Astrocyte (in vitro differentiated cells and primary cell): ENCODE measurements around the gene NRF1. TPM values are rescaled to one million over a fixed set of nuclear protein-coding genes. Genes with fewer than 3 reads are reported as not detected.

ENCODE experiments used
- DNase-seq: peaks from one replicate; pipeline ENCODE4 v3.0.0-alpha.2; 2010; ENCODE audit warnings: low read depth
- FAIRE-seq: peaks from 2 replicates; lab custom pipeline; 2011; peaks lifted over from hg19 to GRCh38; lab: Jason Lieb, UNC
- H2AFZ ChIP-seq: 2 replicates; pipeline ENCODE4 v1.6.0; 2012; ENCODE audit warnings: low read depth, low read length, inconsistent platforms
- H3K27ac ChIP-seq: 2 replicates; pipeline ENCODE4 v1.5.1; 2011; ENCODE audit warnings: low read depth, low read length, inconsistent platforms
- H3K27me3 ChIP-seq: 2 replicates; pipeline ENCODE4 v1.6.0; 2011; ENCODE audit warnings: low read length, inconsistent platforms; ENCODE audit not compliant: insufficient read depth
- H3K36me3 ChIP-seq: 2 replicates; pipeline ENCODE4 v1.5.1; 2011; ENCODE audit warnings: low read length, inconsistent platforms; ENCODE audit not compliant: insufficient read depth
- H3K4me1 ChIP-seq: 2 replicates; pipeline ENCODE4 v1.5.1; 2011; ENCODE audit warnings: low read length, inconsistent platforms; ENCODE audit not compliant: insufficient read depth
- H3K4me2 ChIP-seq: 2 replicates; pipeline ENCODE4 v1.6.0; 2012; ENCODE audit warnings: low read length, inconsistent platforms
- H3K4me3 ChIP-seq: 2 replicates; pipeline ENCODE4 v1.5.1; 2011; ENCODE audit warnings: low read depth, mild to moderate bottlenecking, low read length, inconsistent platforms; ENCODE audit not compliant: insufficient read depth
- H3K79me2 ChIP-seq: 2 replicates; pipeline ENCODE4 v1.6.0; 2012; ENCODE audit warnings: mild to moderate bottlenecking, low read length, inconsistent platforms; ENCODE audit not compliant: insufficient read depth
- H3K9ac ChIP-seq: 2 replicates; pipeline ENCODE4 v1.6.0; 2012; ENCODE audit warnings: mild to moderate bottlenecking, low read length, inconsistent platforms
- H3K9me3 ChIP-seq: 2 replicates; pipeline ENCODE4 v1.5.1; 2012; ENCODE audit warnings: low read depth, mild to moderate bottlenecking, low read length, inconsistent platforms; ENCODE audit not compliant: insufficient read depth
- H4K20me1 ChIP-seq: 2 replicates; pipeline ENCODE4 v1.6.0; 2012; ENCODE audit warnings: low read length, inconsistent platforms; ENCODE audit not compliant: insufficient read depth
- H3K27ac Mint-ChIP-seq: one replicate; pipeline ENCODE4 v1.8.0; 2021; ENCODE audit warnings: mild to moderate bottlenecking, mixed read lengths; ENCODE audit not compliant: unreplicated experiment
- H3K27me3 Mint-ChIP-seq: one replicate; pipeline ENCODE4 v1.8.0; 2021; ENCODE audit warnings: low read depth, mixed read lengths; ENCODE audit not compliant: unreplicated experiment
- H3K36me3 Mint-ChIP-seq: one replicate; pipeline ENCODE4 v1.8.0; 2021; ENCODE audit warnings: low read depth, mixed read lengths; ENCODE audit not compliant: unreplicated experiment
- H3K4me1 Mint-ChIP-seq: one replicate; pipeline ENCODE4 v1.8.0; 2021; ENCODE audit warnings: low read depth, mixed read lengths; ENCODE audit not compliant: unreplicated experiment
- H3K4me3 Mint-ChIP-seq: one replicate; pipeline ENCODE4 v1.8.0; 2021; ENCODE audit warnings: mild to moderate bottlenecking, moderate library complexity, mixed read lengths; ENCODE audit not compliant: unreplicated experiment
- H3K9me3 Mint-ChIP-seq: one replicate; pipeline ENCODE4 v1.8.0; 2021; ENCODE audit warnings: mild to moderate bottlenecking, mixed read lengths; ENCODE audit not compliant: unreplicated experiment
- CTCF ChIP-seq: IDR thresholded peaks from 2 replicates; pipeline ENCODE4 v1.5.1; 2011; ENCODE audit warnings: low read depth, mild to moderate bottlenecking, inconsistent platforms, low read length, moderate library complexity; ENCODE audit not compliant: insufficient read depth
- EZH2 ChIP-seq: IDR thresholded peaks from 2 replicates; pipeline ENCODE4 v1.6.1; 2012; ENCODE audit warnings: mild to moderate bottlenecking, low read length, inconsistent platforms; ENCODE audit not compliant: insufficient read depth
- total RNA-seq: library from RNA; stranded (reverse); gene quantifications from 2 replicates; pipeline ENCODE4 v1.2.1, GENCODE V29; 2021

The NRF1 gene
- total RNA-seq, 1 donor from 2014 or later, result 12.7 TPM

- H4K20me1 ChIP-seq, result no peaks in the 10 kb centered on the region
- H3K9me3 ChIP-seq, result no peaks in the 10 kb centered on the region
- H3K4me2 ChIP-seq, result no peak overlapping the region
- no peaks in the 10 kb centered on the region for H3K9me3 Mint-ChIP-seq
- no peak overlapping the region for H3K27ac Mint-ChIP-seq
- no peaks in the 10 kb centered on the region for H3K4me1 ChIP-seq
- TF ChIP-seq EZH2 (no peak), CTCF (no peak)
- FAIRE-seq (no peak), DNase-seq (no peak)
- H3K36me3 Mint-ChIP-seq, result peaks cover under 1% of the 10 kb centered on the region
- no peak overlapping the region for H3K9ac ChIP-seq
- no peak overlapping the region for H3K4me3 ChIP-seq
- no peak overlapping the region for H3K27ac ChIP-seq
- no peak overlapping the region for H2AFZ ChIP-seq
- H3K4me1 Mint-ChIP-seq, result no peaks in the 10 kb centered on the region
- peaks cover 41% of the 10 kb centered on the region for H3K27me3 Mint-ChIP-seq
- H3K79me2 ChIP-seq, result no peaks in the 10 kb centered on the region
- H3K36me3 ChIP-seq, result no peaks in the 10 kb centered on the region
- H3K27me3 ChIP-seq, result no peaks in the 10 kb centered on the region
- no peak overlapping the region for H3K4me3 Mint-ChIP-seq
Measured at GRCh38 chr7:129796186-129796775, 184.8 kb downstream of the NRF1 start.

GRCh38 chr7:129797214-129797789 is 185.8 kb downstream of the NRF1 start:
- no peak for TF ChIP-seq EZH2
- no peak for TF ChIP-seq CTCF
- DNase-seq (no peak), FAIRE-seq (no peak)
- no peak overlapping the region for H3K27ac ChIP-seq
- H3K4me1 ChIP-seq, result no peaks in the 10 kb centered on the region
- H2AFZ ChIP-seq, result no peak overlapping the region
- no peaks in the 10 kb centered on the region for H3K4me1 Mint-ChIP-seq
- peaks cover under 1% of the 10 kb centered on the region for H4K20me1 ChIP-seq
- no peaks in the 10 kb centered on the region for H3K9me3 ChIP-seq
- no peak overlapping the region for H3K4me3 Mint-ChIP-seq
- no peaks in the 10 kb centered on the region for H3K79me2 ChIP-seq
- no peak overlapping the region for H3K4me2 ChIP-seq
- no peaks in the 10 kb centered on the region for H3K36me3 Mint-ChIP-seq
- H3K27me3 Mint-ChIP-seq, result peaks cover 45% of the 10 kb centered on the region
- H3K9ac ChIP-seq, result no peak overlapping the region
- no peak overlapping the region for H3K4me3 ChIP-seq
- H3K27me3 ChIP-seq, result no peaks in the 10 kb centered on the region
- no peak overlapping the region for H3K27ac Mint-ChIP-seq
- H3K9me3 Mint-ChIP-seq, result no peaks in the 10 kb centered on the region
- no peaks in the 10 kb centered on the region for H3K36me3 ChIP-seq

GRCh38 chr7:129798616-129799349 is 187.3 kb downstream of the NRF1 start:
- H3K27ac Mint-ChIP-seq, result no peak overlapping the region
- no peak overlapping the region for H2AFZ ChIP-seq
- DNase-seq (no peak), FAIRE-seq (no peak)
- no peaks in the 10 kb centered on the region for H3K9me3 Mint-ChIP-seq
- H3K4me3 Mint-ChIP-seq, result no peak overlapping the region
- H3K9me3 ChIP-seq, result no peaks in the 10 kb centered on the region
- no peak overlapping the region for H3K27ac ChIP-seq
- no peaks in the 10 kb centered on the region for H3K79me2 ChIP-seq
- peaks cover 3% of the 10 kb centered on the region for H4K20me1 ChIP-seq
- no peak overlapping the region for H3K4me3 ChIP-seq
- no peaks in the 10 kb centered on the region for H3K4me1 ChIP-seq
- H3K9ac ChIP-seq, result no peak overlapping the region
- no peaks in the 10 kb centered on the region for H3K4me1 Mint-ChIP-seq
- no peaks in the 10 kb centered on the region for H3K36me3 Mint-ChIP-seq
- no peaks in the 10 kb centered on the region for H3K36me3 ChIP-seq
- TF ChIP-seq CTCF (no peak), EZH2 (no peak)
- peaks cover 40% of the 10 kb centered on the region for H3K27me3 Mint-ChIP-seq
- no peaks in the 10 kb centered on the region for H3K27me3 ChIP-seq
- H3K4me2 ChIP-seq, result no peak overlapping the region
